Pericardium fibroblast (primary cell): ENCODE measurements around the gene PPM1M. TPM values are rescaled to one million over a fixed set of nuclear protein-coding genes. Genes with fewer than 3 reads are reported as not detected.

Experiments
- total RNA-seq: library from RNA; depleted of rRNA; stranded (reverse); fragments of >200 nt; gene quantifications from 2 replicates; pipeline ENCODE4 v1.2.3, GENCODE V29; 2015

The PPM1M gene, protein sequence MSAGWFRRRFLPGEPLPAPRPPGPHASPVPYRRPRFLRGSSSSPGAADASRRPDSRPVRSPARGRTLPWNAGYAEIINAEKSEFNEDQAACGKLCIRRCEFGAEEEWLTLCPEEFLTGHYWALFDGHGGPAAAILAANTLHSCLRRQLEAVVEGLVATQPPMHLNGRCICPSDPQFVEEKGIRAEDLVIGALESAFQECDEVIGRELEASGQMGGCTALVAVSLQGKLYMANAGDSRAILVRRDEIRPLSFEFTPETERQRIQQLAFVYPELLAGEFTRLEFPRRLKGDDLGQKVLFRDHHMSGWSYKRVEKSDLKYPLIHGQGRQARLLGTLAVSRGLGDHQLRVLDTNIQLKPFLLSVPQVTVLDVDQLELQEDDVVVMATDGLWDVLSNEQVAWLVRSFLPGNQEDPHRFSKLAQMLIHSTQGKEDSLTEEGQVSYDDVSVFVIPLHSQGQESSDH
- total RNA-seq, result 16.3 and 24.9 TPM in 2 replicates

DNA sequence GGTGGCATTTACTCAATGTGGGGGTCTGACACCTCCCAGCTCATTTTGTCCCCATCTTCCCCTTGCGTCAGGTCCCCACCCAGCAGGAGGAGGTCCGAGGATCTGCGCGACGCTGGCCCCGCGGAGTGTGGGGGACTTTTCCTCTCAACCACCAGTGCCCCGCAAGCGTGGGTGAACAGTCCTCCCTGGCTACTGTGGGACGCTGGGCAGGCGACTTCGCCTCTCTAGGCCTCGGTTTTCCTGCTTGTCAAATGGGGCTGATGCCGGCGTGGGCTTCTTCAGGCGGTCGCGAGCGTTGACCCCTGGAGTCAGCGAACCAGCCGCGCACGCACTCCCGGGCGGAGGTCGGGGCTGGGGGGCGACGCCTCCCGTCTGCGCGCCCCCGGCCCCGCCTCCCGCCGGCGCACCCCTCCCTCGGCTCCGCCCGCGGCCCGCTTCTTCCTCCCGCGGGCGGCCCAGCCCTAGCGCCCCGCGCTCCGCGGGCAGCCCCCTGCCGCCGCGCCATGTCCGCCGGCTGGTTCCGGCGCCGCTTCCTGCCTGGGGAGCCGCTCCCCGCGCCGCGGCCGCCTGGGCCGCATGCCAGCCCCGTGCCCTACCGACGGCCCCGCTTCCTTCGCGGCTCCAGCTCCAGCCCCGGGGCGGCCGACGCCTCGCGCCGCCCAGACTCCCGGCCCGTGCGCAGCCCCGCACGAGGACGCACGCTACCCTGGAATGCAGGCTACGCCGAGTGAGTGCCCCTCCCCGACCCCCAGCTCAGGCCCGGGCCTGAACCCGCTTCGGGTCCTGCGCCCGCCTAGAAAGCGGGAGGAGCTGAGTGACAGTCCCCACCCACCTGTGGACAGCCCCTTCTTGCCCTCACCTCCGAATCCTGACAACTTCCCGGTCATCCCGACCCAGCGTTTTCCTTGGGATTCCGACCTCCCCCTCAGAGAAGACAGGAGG is at the start of gene PPM1M:
Gene PPM1M (plus strand): TSS at position 438 of the 942 bp plus-strand sequence. CDS start 66 bp downstream, at position 504.

DNA sequence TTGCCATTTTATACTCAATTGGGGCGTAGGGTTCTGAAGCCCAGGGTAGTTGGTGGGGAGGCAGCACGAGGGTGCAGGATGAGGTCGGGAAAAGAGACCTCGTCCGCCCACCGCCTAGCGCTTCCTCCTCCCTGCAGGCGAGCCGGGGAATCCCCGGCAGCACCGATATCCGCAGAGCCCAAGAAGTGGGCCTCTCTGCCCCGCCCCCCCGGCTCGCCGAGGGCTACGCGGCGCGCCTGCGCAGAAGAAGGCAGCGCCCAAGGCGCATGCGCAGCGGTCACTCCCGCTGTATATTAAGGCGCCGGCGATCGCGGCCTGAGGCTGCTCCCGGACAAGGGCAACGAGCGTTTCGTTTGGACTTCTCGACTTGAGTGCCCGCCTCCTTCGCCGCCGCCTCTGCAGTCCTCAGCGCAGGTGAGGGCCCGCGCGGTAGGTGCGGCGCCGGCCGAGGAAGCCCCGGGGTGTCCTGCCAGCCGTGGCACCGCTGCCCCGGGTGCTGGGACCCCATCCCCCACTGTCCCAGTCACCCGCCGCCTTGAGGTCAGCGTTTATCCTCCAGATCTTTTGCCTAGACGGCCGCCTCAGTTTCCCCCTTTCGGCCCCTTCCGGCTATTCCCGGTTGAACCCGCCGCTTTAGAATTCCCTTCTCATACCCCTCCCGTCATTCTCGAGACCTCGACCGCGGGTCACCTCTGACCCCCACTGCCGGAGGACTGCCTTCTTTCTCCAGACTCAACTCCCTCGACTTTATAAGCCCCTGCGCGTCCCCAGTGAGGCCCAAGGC is 47.5 kb upstream of the PPM1M start, which contains the start of gene ALAS1:
Gene ALAS1 (plus strand): TSS at position 319 of the 784 bp plus-strand sequence. CDS start 1,082 bp downstream, outside the sequence.

DNA sequence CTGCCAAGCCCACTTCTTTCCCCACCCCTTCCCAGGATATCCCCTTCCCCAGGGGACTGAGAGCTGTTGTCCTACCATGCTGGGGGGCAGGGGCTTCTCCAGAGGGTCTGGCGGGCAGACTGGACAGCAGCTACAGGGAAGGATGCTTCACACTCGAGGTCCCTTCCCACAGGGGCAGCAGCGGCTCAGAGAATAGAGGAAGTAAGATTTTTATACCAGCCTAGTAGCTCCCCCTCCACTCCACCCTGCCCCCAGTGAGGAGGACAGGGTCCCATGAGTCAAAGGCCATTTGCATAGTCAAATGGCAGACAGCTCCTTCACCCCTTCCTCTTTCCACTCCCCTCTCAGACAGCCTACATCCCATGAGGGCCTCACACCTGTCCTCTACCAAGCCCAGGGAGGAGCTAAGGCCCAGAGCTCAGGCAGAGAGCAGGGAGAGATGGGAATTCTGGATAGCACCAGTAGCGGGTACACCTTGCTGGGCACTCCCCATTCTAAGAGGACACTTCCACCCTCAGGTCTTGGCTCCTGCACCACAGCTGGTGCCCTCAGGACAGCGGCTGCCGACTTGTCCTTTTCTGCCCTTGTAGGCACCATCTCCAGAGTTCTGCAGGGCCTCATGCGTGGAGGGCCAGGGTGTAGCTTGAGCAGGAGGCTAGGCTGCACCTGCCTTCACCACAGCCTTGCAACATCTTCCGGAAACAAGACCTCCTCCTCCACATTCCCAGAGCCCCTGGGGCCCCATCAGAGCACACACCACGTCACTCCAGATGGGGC is 19.9 kb upstream of the PPM1M start, which contains the start of gene TLR9:
Gene TLR9 (minus strand): TSS at position 194 of the 777 bp plus-strand sequence. CDS start 116 bp downstream, at position 78.

DNA sequence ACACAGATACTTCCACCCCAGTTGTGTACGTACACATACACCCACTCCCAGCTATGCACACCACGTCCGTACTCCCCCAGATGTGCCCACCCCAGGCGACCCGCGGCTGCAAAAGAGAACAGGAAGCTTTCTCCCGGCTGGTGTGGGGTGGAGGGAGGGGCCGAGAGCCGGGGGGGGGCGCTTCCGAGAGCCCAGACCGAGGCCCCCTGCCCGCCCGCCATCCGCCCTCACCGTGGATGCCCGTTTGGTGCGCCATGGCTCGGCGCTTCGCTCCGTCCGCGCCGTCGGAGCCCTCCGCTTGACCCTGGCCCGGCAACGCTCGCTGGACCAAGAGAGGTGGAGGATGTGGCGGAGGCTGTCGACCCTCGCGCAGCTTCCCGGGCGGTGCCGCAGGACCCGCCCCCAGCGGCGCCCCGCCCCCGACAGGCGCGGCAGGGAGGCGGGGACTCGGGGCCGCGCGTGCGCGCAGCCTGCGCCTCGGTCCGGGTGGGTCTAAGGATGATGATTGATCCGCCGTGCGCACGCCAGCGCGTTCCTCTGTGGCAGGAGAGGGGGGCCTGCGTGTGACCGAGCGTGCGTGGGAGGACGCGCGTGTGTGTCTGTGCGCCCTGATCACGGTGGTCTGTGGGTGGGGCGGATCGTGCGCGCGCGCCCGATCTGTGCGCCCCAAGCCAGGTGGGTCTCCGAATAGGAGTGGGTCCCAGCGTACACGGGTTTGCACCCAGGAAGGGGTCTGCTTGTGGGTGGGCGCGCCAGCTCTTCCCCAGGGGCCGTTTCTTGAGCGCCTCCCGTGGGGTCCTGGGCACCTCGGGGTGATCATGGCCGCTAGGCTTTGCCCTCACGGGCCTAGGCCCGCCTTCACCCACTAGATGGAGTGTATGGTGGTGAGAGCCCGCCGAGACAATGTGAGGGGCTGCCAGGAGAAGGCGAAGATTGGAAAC is 6.5 kb upstream of the PPM1M start, which contains the start of gene TWF2:
Gene TWF2 (minus strand): TSS at position 398 of the 941 bp plus-strand sequence. CDS start 142 bp downstream, at position 256.

DNA sequence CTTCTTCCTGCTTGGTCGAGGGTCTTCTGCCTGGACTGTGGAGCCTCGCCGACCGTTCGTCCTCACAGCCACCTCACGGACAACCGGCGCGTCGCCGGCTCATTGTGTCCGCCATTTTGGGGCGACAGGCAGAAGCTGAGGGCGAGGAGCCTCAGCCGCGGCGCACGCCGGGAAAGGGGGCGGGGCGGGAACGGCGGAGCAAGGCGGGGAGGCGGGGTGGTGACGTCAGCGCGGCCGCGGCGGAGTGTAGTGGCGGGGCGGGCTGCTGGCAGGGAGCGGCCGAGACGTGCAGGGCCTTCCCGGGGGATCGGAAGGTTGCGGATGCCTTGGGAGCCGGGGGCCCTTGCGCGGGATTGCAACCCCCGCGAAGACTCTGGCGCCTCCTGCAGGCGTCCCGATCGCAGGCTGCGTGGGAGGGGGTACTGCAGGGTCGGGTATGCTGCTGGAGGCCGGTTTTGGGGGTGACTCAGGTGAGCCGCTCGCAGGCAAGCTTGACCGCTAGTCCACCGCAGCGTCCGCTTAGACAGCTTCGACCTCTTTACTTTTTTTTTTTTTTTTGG is 33.0 kb downstream of the PPM1M start, which contains the start of gene WDR82:
Gene WDR82 (minus strand): TSS at position 140 of the 560 bp plus-strand sequence. CDS start 288 bp downstream, outside the sequence.

Other genes starting within 250 kb of the PPM1M start
- gene RPL29, start 249.9 kb upstream of the PPM1M start, total RNA-seq, result 2,355 and 3,402 TPM in 2 replicates
- gene DUSP7, start 189.2 kb upstream of the PPM1M start, total RNA-seq, result 7.3 and 10.6 TPM in 2 replicates
- gene POC1A, start 91.3 kb upstream of the PPM1M start, total RNA-seq, result 1.2 and 2.2 TPM in 2 replicates
- 24.8 and 26.4 TPM in 2 replicates for gene ALAS1, start 47.6 kb upstream of the PPM1M start, total RNA-seq
- gene TLR9, start 20.1 kb upstream of the PPM1M start, total RNA-seq, result under 0.01 TPM in 1 of 2 replicates, not detected in the other
- 124 and 138 TPM in 2 replicates for gene TWF2, start 6.6 kb upstream of the PPM1M start, total RNA-seq
- gene WDR82, start 32.9 kb downstream of the PPM1M start, total RNA-seq, result 53.6 and 58.0 TPM in 2 replicates
- gene GLYCTK, start 42.1 kb downstream of the PPM1M start, total RNA-seq, result 5.6 and 11.1 TPM in 2 replicates
- gene DNAH1, start 70.6 kb downstream of the PPM1M start, total RNA-seq, result 1.2 and 5.0 TPM in 2 replicates
- gene BAP1, start 164.2 kb downstream of the PPM1M start, total RNA-seq, result 44.8 and 57.6 TPM in 2 replicates
- 1.5 and 5.3 TPM in 2 replicates for gene PHF7, start 164.9 kb downstream of the PPM1M start, total RNA-seq
- gene SEMA3G, start 199.3 kb downstream of the PPM1M start, total RNA-seq, result 1.0 TPM in 1 of 2 replicates, not detected in the other
- 1.2 and 30.3 TPM in 2 replicates for gene TNNC1, start 208.3 kb downstream of the PPM1M start, total RNA-seq
- gene NISCH, start 209.8 kb downstream of the PPM1M start, total RNA-seq, result 43.8 and 45.9 TPM in 2 replicates
- 0.47 and 1.4 TPM in 2 replicates for gene STAB1, start 249.6 kb downstream of the PPM1M start, total RNA-seq